Measurements from ENCODE around the gene TMX1. TPM values are rescaled to one million over a fixed set of nuclear protein-coding genes. Genes with fewer than 3 reads are reported as not detected.
"Not testable (repeated sequence)": the region's sequence is repeated elsewhere in the genome, so short reads cannot be mapped to it uniquely, and the experiment has no call there.

Gene TMX1, protein sequence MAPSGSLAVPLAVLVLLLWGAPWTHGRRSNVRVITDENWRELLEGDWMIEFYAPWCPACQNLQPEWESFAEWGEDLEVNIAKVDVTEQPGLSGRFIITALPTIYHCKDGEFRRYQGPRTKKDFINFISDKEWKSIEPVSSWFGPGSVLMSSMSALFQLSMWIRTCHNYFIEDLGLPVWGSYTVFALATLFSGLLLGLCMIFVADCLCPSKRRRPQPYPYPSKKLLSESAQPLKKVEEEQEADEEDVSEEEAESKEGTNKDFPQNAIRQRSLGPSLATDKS
- total RNA-seq = 10 to 100 TPM; 39.6 to 40.5 TPM
- long read RNA-seq, transcript TMX1-201 (8 exons, 3,995 nt) = major isoform, 124 of 129 reads
- long read RNA-seq, partial matches to known transcripts = 2 of 129 reads
- long read RNA-seq, other reads (novel, unspliced or antisense) = 3 of 129 reads

GRCh38 chr14:51239813-51240803 lies at the start of gene TMX1:
Gene TMX1, plus strand, starts transcription at chr14:51240247. Its CDS starts 46 bp downstream, at chr14:51240293.
- intact Hi-C loops (cut with DNase I, micrococcal nuclease) = no loop called here
- DNase-seq (peak; percentile 92 to 98), ATAC-seq (peak; percentile 99)

- DNase-seq = no peak
- intact Hi-C loops (cut with DNase I, micrococcal nuclease) = no loop called here
- ATAC-seq = no peak
Measured at GRCh38 chr14:51201890-51202289, 38.2 kb upstream of the TMX1 start.

DNA sequence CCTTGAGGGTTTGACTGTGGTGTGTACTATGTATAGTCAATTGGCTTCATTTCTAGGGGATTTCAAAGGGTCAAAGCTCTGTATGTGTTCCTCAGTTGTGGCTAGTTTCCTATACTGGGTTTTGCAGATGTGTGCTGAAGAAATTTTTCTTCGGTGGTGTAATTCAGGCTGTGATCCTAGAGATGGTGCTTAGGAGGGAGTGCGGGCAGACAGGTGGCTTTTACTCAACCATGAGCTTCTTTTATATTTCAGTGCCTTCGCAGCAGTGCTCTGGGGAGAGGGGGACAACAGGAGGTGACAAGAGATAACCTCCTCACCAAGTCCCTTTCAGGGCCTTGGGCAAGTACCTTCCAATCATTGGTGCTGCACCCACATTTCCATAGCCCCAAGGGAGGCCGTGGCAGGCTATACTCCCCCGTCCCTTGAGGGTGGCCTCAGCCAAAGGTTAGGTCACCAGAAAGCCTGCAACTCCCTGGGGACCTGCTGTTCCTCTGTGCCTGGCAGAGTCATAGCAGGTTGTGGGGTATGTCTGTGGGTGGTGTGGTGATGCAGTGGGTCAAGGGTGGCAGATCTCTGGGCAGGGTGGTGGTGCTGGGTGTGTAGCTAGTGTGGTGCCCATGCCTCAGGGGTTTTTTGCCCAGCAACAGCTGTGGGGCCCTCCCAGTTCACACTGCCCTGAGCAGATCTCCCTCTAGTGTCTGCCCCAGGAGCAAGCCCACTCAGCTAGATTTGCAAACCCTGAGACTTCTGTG lies 37.0 kb upstream of the TMX1 start:
- no peak for DNase-seq
- no peak for ATAC-seq
- intact Hi-C loops (cut with DNase I, micrococcal nuclease) = no loop called here

DNA sequence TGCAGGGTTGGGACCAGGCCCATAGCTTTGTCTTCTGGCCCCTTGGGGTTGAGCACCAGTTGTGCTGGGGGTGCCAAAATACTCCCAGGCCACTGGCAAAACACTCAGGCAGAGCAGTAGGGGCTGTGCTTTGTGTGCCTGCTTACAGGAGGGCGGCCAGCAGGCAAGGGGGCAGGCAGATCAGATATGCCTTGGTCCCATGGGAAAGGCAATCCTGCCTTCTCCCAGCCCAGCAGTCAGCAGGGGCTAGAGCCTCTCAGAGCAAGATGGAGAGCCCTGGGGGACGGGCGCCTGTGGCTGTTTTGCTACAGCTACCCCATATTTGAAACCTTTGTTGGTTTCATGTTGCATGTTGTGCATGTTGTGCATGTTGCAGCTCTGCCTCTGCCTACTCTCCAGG lies 36.2 kb upstream of the TMX1 start:
- ATAC-seq = no peak
- DNase-seq = no peak
- intact Hi-C loops (cut with DNase I, micrococcal nuclease) = no loop called here

GRCh38 chr14:51205486-51205885 lies 34.6 kb upstream of the TMX1 start:
- DNase-seq (no peak), ATAC-seq (no peak)
- intact Hi-C loops (cut with DNase I, micrococcal nuclease) = no loop called here

- no peak for ATAC-seq
- intact Hi-C loops (cut with DNase I, micrococcal nuclease) = no loop called here
- DNase-seq = no peak
Measured at GRCh38 chr14:51206462-51206861, 33.6 kb upstream of the TMX1 start.

DNA sequence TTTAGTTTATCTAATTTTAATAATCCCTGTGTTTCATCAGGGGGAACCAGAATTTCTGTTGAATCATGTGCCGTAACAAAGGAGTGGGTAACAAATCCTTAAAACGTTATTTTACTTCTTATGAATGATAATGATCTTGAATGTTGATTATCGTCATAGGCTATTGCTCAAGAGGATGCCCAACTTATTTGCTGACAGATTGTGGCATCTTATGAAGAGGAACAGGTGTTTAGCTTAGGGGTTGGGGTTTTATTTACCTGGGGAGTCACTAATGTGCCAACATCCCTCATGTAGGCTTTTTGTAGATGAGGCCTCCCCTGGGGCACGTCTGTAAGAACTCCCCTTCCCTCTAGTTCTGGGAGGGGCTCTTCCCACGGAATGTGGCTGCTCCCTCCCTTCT lies 32.4 kb upstream of the TMX1 start:
- intact Hi-C loops (cut with DNase I, micrococcal nuclease) = no loop called here
- DNase-seq (no peak), ATAC-seq (no peak)

DNA sequence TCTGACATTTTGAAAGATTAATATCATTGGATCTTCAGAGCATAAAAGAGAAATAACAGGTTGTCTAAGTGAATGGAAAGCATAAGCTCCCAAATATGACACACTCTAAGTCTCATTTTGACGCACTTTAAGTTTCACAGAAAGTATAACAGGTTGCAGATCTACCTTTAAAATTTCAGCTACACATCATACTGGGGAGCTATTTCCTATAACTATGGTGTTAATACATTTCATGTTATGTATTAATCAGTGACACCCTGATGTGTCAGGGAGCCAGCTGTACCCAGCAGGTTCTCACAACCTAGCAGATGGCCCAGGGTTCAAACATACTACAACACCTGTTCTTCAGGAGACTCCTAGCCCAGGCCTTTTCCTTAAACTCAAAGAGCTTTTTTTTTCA lies 31.1 kb upstream of the TMX1 start:
- DNase-seq = no peak
- ATAC-seq = no peak
- intact Hi-C loops (cut with DNase I, micrococcal nuclease) = no loop called here

DNA sequence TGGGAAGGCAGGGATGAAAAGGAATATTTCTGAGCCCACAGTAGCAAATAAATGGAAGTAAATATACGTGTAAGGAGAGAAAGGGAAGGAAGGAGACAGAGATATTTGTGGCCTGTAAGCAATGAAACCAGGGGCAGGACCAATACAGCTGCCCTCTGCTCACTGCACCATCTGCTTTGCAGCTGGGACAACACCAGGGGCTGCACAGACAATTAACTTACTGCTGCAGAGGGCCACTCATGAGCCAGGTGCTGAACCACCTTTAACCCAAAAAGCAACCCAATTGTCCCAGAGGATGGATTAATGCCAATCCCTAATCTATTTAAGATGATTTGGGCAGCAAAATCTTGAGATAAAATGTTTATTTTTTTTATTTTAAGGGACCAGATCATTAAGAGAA lies 30.6 kb upstream of the TMX1 start:
- DNase-seq (no peak), ATAC-seq (no peak)
- intact Hi-C loops (cut with DNase I, micrococcal nuclease) = no loop called here

DNA sequence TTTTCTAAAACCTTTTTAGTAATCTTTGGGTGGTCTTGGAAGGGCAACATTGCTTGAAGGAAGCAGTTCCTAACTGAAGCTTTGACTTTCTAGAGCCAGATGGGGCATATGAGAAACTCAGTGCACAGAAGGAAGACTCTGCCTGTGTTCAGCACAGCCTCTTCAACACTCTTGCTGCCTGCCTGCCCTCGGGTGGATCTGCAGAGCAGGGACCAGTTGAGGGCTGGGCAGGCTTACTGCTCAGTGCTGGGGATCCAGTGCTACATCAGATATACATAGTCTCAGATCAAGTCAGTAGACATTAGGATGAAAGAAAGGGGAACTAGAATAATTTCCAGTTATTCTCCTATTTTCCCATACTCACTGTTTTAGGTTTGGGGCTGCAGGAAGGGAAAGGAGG lies 29.5 kb upstream of the TMX1 start:
- no peak for ATAC-seq
- DNase-seq = no peak
- intact Hi-C loops (cut with DNase I, micrococcal nuclease) = no loop called here

DNA sequence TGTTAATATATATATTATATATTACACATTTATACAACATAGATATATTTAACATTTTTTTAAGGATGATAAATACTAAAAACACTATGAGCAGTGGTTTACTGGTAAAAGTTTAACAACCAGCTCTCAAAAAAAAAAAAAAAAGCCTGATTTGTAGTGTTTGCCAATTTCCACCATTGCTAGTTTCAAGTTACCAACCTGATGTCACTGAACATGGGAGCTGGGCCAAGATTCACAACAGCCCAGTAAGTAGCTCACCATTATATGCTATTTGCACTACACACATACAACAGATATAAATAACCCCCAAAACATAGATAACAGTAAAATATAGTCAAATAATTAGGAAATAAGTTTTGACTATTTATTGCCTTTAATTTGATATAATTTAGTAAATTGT lies 28.9 kb upstream of the TMX1 start:
- no peak for DNase-seq
- no peak for ATAC-seq
- intact Hi-C loops (cut with DNase I, micrococcal nuclease) = no loop called here

DNA sequence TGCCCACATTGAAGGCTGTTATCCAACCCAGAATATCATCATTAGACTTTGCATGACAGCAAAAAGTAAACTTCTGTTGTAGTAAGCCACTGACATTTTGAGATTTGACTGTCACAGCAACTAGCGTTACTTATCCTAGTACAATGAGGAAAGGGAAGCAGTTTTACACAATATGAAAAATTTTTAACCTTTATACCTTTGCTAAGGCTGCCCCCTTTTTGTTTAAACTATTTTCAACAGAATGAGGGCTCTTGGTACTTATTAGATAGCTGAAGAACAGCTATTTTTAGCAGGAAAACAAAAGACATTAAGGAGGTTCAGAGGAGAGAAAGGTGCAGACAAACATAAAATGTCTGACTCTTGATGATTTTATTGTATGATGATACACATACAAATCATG lies 23.4 kb upstream of the TMX1 start:
- ATAC-seq (no peak), DNase-seq (no peak)
- intact Hi-C loops (cut with DNase I, micrococcal nuclease) = loop anchor here in 1 of 2 donors (5.0 kb wide), 1 partner anchor 264 kb away; no protein-coding TSS in a partner anchor

DNA sequence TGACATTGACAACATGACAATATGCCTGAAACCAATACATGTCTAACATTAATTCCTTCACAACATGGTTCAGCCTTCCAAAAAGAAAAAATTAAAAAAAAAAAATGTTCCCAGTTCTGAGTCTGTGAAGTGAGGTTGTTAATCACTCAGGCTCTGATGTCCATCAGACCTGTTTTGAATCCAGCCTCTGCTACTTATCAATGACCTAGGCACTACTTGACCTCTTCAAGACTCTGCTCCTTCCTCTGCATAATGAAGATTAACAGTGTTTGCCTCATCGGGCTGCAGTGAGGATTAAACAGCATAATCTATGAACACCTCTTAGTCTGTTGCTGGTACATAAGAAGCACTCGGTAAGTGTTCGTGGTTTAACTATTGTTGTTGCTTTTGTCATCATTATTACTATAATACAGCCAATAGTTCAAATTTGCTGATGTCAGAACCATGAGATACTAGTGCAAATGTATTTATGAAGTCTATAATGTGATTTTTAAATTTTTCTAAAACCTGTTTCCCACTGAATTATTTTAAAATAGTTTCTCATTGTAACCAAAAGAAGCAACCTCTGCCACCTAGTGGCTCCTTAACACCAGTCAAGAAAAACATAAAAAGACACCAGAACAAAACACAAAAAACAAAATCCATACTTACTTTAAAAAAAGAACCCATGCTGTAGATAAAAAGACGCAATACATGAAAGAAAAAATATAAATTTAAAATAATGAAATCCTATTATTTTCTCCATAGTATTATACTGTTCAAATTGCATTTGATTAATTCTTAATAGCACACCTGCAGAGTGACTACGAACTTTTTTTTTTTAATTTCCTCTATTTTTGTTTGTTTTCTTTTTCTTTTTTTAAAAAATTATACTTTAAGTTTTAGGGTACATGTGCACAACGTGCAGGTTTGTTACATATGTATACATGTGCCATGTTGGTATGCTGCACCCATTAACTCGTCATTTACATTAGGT lies 20.3 kb upstream of the TMX1 start:
- intact Hi-C loops (cut with DNase I, micrococcal nuclease) = loop anchor here (5.0 to 10.0 kb wide), 2 partner anchors 265 to 267 kb away; no protein-coding TSS in a partner anchor
- ATAC-seq (no peak), DNase-seq (no peak)

- not testable (repeated sequence) for ATAC-seq, DNase-seq
- intact Hi-C loops (cut with DNase I, micrococcal nuclease) = loop anchor here in 1 of 2 donors (10.0 kb wide), 1 partner anchor 269 kb away; no protein-coding TSS in a partner anchor
Measured at GRCh38 chr14:51223463-51223862, 16.6 kb upstream of the TMX1 start.

- ATAC-seq = no peak
- no peak for DNase-seq
- intact Hi-C loops (cut with DNase I, micrococcal nuclease) = loop anchor here in 1 of 2 donors (10.0 kb wide), 1 partner anchor 270 kb away; no protein-coding TSS in a partner anchor
Measured at GRCh38 chr14:51224551-51224950, 15.5 kb upstream of the TMX1 start.

- intact Hi-C loops (cut with DNase I, micrococcal nuclease) = loop anchor here in 1 of 2 donors (10.0 kb wide), 1 partner anchor 271 kb away; no protein-coding TSS in a partner anchor
- DNase-seq (no peak), ATAC-seq (no peak)
Measured at GRCh38 chr14:51225751-51226150, 14.3 kb upstream of the TMX1 start.

DNA sequence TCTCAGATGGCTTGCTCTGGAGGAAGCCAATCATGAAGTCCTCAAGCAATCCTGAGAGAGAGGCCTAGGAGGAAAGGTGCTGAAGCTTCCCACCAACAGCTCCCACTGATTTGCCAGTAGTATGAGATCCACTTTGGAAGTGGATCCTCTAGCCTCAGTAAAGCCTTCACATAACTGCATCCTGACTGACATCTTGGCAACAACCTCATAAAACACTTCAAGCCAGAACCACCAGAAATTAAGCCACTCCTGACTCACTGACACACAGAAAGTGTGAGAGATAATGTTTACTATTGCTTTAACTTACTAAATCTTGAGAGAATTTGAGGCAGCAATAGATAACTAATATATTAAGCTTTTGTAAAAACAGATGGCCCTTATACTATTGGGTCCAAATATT lies 11.7 kb upstream of the TMX1 start:
- intact Hi-C loops (cut with DNase I, micrococcal nuclease) = loop anchor here in 1 of 2 donors (10.0 kb wide), 1 partner anchor 274 kb away; no protein-coding TSS in a partner anchor
- no peak for DNase-seq
- no peak for ATAC-seq
